Activated naive CD8-positive, alpha-beta T cell treated with anti-CD3 and anti-CD28 coated beads for 36 hours (primary cell): ENCODE measurements around the gene PCDHGA11. TPM values are rescaled to one million over a fixed set of nuclear protein-coding genes. Genes with fewer than 3 reads are reported as not detected.
"Not testable (repeated sequence)": the region's sequence is repeated elsewhere in the genome, so short reads cannot be mapped to it uniquely, and the experiment has no call there.

ENCODE experiments used
- DNase-seq: peaks from one replicate; pipeline ENCODE4 v3.0.0; 2021
- H3K27ac Mint-ChIP-seq: one replicate; pipeline ENCODE4 v1.8.0; 2022; ENCODE audit warnings: mild to moderate bottlenecking, moderate library complexity, mixed read lengths
- H3K27me3 Mint-ChIP-seq: one replicate; pipeline ENCODE4 v1.8.0; 2022; ENCODE audit warnings: mild to moderate bottlenecking, mixed read lengths
- H3K36me3 Mint-ChIP-seq: one replicate; pipeline ENCODE4 v1.8.0; 2021; ENCODE audit warnings: mild to moderate bottlenecking, mixed read lengths
- H3K4me1 Mint-ChIP-seq: one replicate; pipeline ENCODE4 v1.8.0; 2021; ENCODE audit warnings: mixed read lengths
- H3K4me3 Mint-ChIP-seq: one replicate; pipeline ENCODE4 v1.8.0; 2022; ENCODE audit warnings: mild to moderate bottlenecking, moderate library complexity, mixed read lengths
- H3K9me3 Mint-ChIP-seq: one replicate; pipeline ENCODE4 v1.8.0; 2022; ENCODE audit warnings: mixed read lengths
- total RNA-seq, 2 experiments: library from RNA; stranded (reverse); gene quantifications; one replicate each; pipeline ENCODE4 v1.2.3, GENCODE V29; 2021

The PCDHGA11 gene
- total RNA-seq, 2 experiments from 2014 or later: 0.06 TPM; not detected in 1

DNA sequence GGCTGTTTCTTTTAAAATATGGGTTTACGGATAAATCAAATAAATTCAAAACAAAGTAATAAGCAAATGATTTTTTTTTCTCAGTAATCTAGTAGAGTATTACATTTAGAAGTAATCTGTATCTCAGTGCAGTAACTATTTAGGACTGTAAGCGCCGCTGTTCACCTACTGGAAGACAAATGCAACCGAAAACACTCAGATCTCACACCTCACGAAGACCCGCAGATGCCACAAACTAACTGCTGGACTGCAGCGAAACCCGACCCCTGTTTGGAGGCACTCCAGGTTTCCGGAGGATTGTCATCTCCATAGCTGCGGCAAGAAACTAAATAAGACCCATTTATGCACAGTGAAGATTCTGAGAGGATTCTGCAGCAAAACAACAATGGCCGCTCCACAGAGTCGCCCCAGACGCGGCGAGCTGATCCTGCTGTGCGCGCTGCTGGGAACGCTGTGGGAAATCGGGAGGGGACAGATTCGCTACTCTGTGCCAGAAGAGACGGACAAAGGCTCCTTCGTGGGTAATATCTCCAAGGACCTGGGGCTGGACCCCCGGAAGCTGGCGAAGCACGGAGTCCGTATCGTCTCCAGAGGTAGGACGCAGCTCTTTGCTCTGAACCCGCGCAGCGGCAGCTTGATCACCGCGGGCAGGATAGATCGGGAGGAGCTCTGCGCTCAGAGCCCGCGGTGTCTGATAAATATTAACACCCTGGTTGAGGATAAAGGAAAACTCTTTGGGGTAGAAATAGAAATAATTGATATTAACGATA lies 28.2 kb upstream of the PCDHGA11 start, which contains the start of gene PCDHGA8:
PCDHGA8 (plus strand) TSS at position 205 of the 770 bp plus-strand sequence; CDS start at position 386, 181 bp downstream.
- Mint-ChIP-seq H3K9me3 (peaks cover 35% of the 10 kb centered on the region), H3K27ac (no peak within 1 kb of the TSS), H3K36me3 (peaks cover 24% of the 10 kb centered on the region), H3K27me3 (peaks cover 82% of the 10 kb centered on the region), H3K4me3 (no peak within 1 kb of the TSS), H3K4me1 (no peaks in the 10 kb centered on the region)
- no peak for DNase-seq

DNA sequence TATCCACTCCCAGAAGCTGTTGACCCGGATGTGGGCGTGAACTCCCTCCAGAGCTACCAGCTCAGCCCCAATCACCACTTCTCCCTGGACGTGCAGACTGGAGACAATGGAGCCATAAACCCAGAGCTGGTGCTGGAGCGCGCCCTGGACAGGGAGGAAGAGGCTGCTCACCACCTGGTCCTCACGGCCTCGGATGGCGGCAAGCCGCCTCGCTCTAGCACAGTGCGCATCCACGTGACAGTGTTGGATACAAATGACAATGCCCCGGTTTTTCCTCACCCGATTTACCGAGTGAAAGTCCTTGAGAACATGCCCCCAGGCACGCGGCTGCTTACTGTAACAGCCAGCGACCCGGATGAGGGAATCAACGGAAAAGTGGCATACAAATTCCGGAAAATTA lies 27.6 kb upstream of the PCDHGA11 start:
- no peaks in the 10 kb centered on the region for H3K4me1 Mint-ChIP-seq
- H3K36me3 Mint-ChIP-seq: peaks cover 23% of the 10 kb centered on the region
- DNase-seq: no peak
- no peak overlapping the region for H3K4me3 Mint-ChIP-seq
- no peak overlapping the region for H3K27ac Mint-ChIP-seq
- H3K27me3 Mint-ChIP-seq: peaks cover 82% of the 10 kb centered on the region
- peaks cover 33% of the 10 kb centered on the region for H3K9me3 Mint-ChIP-seq

DNA sequence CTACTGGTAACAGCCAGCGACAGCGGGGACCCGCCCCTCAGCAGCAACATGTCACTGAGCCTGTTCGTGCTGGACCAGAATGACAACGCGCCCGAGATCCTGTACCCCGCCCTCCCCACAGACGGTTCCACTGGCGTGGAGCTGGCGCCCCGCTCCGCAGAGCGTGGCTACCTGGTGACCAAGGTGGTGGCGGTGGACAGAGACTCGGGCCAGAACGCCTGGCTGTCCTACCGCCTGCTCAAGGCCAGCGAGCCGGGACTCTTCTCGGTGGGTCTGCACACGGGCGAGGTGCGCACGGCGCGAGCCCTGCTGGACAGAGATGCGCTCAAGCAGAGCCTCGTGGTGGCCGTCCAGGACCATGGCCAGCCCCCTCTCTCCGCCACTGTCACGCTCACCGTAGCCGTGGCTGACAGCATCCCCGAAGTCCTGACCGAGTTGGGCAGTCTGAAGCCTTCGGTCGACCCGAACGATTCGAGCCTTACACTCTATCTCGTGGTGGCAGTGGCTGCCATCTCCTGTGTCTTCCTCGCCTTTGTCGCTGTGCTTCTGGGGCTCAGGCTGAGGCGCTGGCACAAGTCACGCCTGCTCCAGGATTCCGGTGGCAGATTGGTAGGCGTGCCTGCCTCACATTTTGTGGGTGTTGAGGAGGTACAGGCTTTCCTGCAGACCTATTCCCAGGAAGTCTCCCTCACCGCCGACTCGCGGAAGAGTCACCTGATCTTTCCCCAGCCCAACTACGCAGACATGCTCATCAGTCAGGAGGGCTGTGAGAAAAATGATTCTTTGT lies 26.3 kb upstream of the PCDHGA11 start:
- Mint-ChIP-seq H3K27me3 (peaks cover 82% of the 10 kb centered on the region), H3K9me3 (peaks cover 33% of the 10 kb centered on the region), H3K36me3 (peaks cover 20% of the 10 kb centered on the region)
- not testable (repeated sequence) for DNase-seq, H3K27ac Mint-ChIP-seq, H3K4me1 Mint-ChIP-seq, H3K4me3 Mint-ChIP-seq

DNA sequence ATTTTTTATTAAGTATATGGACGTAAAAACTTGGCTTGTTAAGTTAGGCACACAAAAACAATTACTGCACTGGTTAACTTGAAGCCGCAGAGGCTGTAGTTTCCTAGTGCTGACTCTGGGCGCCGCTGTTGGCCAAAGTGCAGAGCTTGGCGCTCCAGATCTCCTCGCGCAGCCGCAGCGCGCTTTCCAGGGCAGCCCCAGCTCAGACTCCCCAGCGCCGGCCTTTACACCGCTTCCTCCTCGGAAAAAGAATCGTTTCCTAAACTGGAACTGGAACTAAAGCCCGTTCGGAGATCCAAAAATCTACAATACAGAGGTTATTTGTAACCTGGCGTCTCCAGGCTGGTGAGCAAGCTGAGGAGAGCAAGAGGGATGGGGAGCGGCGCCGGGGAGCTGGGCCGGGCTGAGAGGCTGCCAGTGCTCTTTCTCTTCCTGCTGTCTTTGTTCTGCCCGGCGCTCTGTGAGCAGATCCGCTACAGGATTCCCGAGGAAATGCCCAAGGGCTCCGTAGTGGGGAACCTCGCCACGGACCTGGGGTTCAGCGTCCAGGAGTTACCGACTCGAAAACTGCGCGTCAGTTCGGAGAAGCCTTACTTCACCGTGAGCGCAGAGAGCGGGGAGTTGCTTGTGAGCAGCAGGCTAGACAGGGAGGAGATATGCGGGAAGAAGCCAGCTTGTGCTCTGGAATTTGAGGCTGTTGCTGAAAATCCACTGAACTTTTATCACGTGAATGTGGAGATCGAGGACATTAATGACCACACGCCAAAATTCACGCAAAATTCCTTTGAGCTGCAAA lies 22.9 kb upstream of the PCDHGA11 start, which contains the start of gene PCDHGB5:
PCDHGB5 (plus strand) TSS at position 192 of the 796 bp plus-strand sequence; CDS start at position 373, 181 bp downstream.
- H3K4me3 Mint-ChIP-seq: peak within 1 kb of the TSS; percentile 61
- H3K27ac Mint-ChIP-seq, H3K4me1 Mint-ChIP-seq: not testable (repeated sequence)
- peaks cover 21% of the 10 kb centered on the region for H3K36me3 Mint-ChIP-seq
- H3K27me3 Mint-ChIP-seq: peaks cover 81% of the 10 kb centered on the region
- peak; percentile 53 for DNase-seq
- peaks cover 30% of the 10 kb centered on the region for H3K9me3 Mint-ChIP-seq

DNA sequence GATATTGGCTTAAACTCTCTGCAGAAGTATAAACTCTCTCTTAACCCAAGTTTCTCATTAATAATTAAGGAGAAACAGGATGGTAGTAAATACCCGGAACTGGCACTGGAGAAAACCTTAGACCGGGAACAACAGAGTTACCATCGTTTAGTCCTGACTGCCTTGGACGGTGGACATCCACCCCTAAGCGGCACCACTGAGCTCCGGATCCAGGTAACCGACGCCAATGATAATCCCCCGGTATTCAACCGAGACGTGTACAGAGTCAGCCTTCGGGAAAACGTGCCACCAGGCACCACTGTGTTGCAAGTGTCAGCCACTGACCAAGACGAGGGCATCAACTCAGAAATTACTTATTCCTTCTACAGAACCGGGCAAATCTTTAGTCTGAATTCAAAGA lies 22.2 kb upstream of the PCDHGA11 start:
- Mint-ChIP-seq H3K27ac (no peak overlapping the region), H3K4me3 (no peak overlapping the region), H3K9me3 (peaks cover 27% of the 10 kb centered on the region), H3K36me3 (peaks cover 18% of the 10 kb centered on the region), H3K27me3 (peaks cover 82% of the 10 kb centered on the region), H3K4me1 (peaks cover 1% of the 10 kb centered on the region)
- DNase-seq: no peak

DNA sequence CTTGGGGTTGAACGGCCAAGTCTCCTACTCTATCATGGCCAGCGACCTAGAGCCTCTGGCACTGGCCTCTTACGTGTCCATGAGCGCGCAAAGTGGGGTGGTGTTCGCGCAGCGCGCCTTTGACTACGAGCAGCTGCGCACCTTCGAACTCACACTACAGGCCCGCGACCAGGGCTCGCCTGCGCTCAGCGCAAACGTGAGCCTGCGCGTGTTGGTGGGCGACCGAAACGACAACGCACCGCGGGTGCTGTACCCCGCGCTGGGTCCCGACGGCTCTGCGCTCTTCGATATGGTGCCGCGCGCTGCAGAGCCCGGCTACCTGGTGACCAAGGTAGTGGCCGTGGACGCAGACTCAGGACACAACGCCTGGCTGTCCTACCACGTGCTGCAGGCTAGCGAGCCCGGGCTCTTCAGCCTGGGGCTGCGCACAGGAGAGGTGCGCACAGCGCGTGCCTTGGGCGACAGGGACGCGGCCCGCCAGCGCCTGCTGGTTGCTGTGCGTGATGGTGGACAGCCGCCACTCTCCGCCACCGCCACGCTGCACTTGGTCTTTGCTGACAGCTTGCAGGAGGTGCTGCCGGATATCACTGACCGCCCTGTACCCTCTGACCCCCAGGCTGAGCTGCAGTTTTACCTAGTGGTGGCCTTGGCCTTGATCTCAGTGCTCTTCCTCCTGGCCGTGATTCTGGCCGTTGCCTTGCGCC lies 21.1 kb upstream of the PCDHGA11 start:
- Mint-ChIP-seq H3K27me3 (peaks cover 82% of the 10 kb centered on the region), H3K36me3 (peaks cover 15% of the 10 kb centered on the region), H3K4me1 (peaks cover 1% of the 10 kb centered on the region), H3K27ac (no peak overlapping the region), H3K9me3 (peaks cover 21% of the 10 kb centered on the region), H3K4me3 (no peak overlapping the region)
- DNase-seq: no peak

DNA sequence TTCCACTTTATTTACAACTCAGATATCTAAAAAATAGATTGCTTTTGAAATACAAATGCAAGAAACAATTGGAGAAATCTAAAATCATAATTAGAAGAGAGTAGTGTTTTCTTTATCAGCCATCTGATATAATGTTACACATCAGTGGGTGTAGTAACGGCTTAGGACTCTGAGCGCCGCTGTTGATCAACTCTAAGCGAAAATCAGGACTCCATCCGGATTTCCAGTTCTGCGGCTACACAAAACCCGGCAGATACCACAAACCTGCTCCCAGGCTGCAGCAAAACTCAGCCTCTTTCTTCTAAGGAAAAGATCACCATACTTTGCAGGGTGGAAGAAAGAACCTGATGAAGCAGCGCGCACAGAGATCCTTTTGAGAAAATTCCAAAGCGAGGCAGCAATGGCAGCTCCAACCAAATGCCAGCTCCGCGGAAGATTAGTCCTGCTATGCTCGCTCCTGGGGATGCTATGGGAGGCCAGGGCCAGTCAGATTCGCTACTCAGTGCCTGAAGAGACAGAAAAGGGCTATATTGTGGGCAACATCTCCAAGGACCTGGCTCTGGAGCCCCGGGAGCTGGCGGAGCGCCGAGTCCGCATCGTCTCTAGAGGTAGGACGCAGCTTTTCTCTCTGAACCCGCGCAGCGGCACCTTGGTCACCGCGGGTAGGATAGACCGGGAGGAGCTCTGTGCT lies 18.2 kb upstream of the PCDHGA11 start, which contains the start of gene PCDHGA9:
PCDHGA9 (plus strand) TSS at position 226 of the 691 bp plus-strand sequence; CDS start at position 401, 175 bp downstream.
- Mint-ChIP-seq H3K4me1 (peaks cover 1% of the 10 kb centered on the region), H3K36me3 (peaks cover 15% of the 10 kb centered on the region), H3K4me3 (peak within 1 kb of the TSS; percentile 52), H3K9me3 (peaks cover 25% of the 10 kb centered on the region), H3K27ac (peak within 1 kb of the TSS; percentile 34), H3K27me3 (peaks cover 82% of the 10 kb centered on the region)
- DNase-seq: no peak

DNA sequence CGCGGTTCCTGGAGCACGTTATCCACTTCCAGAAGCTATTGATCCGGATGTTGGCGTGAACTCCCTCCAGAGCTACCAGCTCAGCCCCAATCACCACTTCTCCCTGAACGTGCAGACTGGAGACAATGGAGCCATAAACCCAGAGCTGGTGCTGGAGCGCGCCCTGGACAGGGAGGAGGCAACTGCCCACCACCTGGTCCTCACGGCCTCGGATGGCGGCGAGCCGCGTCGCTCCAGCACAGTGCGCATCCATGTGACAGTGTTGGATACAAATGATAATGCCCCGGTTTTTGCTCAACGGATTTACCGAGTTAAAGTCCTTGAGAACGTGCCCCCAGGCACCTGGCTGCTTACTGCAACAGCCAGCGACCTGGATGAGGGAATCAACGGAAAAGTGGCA lies 17.5 kb upstream of the PCDHGA11 start:
- peaks cover 27% of the 10 kb centered on the region for H3K9me3 Mint-ChIP-seq
- no peak for DNase-seq
- peaks cover 1% of the 10 kb centered on the region for H3K4me1 Mint-ChIP-seq
- H3K36me3 Mint-ChIP-seq: peaks cover 17% of the 10 kb centered on the region
- no peak overlapping the region for H3K4me3 Mint-ChIP-seq
- no peak overlapping the region for H3K27ac Mint-ChIP-seq
- peaks cover 85% of the 10 kb centered on the region for H3K27me3 Mint-ChIP-seq

DNA sequence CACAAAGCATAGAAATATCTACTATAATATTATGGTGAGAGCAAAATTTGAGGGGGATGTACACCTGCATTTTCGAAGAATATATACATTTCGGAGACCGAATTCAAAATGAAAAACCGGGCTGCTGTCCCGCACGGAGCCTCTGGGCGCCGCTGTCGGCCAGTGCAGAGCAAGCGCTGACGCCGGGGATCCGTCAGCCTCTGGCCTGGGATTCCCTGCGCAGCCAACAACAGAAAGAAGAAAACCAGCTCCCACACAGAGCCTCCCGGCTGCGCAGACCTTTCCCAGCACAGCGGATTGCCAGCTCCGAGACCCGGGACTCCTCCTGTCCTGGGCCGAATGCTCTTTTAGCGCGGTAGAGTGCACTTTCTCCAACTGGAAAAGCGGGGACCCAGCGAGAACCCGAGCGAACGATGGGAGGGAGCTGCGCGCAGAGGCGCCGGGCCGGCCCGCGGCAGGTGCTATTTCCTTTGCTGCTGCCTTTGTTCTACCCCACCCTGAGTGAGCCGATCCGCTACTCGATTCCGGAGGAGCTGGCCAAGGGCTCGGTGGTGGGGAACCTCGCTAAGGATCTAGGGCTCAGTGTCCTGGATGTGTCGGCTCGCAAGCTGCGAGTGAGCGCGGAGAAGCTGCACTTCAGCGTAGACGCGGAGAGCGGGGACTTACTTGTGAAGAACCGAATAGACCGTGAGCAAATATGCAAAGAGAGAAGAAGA lies 12.9 kb upstream of the PCDHGA11 start, which contains the start of gene PCDHGB6:
PCDHGB6 (plus strand) TSS at position 232 of the 716 bp plus-strand sequence; CDS start at position 414, 182 bp downstream.
- peak; percentile 49 for DNase-seq
- H3K36me3 Mint-ChIP-seq: peaks cover 15% of the 10 kb centered on the region
- H3K9me3 Mint-ChIP-seq: peaks cover 23% of the 10 kb centered on the region
- peak within 1 kb of the TSS; percentile 45 for H3K4me3 Mint-ChIP-seq
- H3K4me1 Mint-ChIP-seq, H3K27ac Mint-ChIP-seq: not testable (repeated sequence)
- H3K27me3 Mint-ChIP-seq: peaks cover 85% of the 10 kb centered on the region

DNA sequence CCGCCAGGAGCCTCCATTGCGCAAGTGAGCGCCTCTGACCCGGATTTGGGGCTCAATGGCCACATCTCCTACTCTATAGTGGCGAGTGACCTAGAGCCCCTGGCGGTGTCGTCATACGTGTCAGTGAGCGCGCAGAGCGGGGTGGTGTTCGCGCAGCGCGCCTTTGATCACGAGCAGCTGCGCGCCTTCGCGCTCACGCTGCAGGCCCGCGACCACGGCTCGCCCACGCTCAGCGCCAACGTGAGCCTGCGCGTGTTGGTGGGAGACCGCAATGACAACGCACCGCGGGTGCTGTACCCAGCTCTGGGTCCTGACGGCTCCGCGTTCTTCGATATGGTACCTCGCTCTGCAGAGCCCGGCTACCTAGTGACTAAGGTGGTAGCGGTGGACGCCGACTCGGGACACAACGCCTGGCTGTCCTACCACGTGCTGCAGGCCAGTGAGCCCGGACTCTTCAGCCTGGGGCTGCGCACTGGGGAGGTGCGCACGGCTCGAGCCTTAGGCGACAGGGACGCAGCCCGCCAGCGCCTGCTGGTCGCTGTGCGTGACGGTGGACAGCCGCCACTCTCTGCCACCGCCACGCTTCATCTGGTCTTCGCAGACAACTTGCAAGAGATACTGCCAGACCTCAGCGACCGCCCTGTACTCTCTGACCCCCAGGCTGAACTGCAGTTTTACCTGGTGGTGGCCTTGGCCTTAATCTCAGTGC lies 11.1 kb upstream of the PCDHGA11 start:
- Mint-ChIP-seq H3K4me1 (peaks cover 4% of the 10 kb centered on the region), H3K9me3 (peaks cover 31% of the 10 kb centered on the region), H3K36me3 (peaks cover 20% of the 10 kb centered on the region), H3K27me3 (peaks cover 87% of the 10 kb centered on the region), H3K4me3 (no peak overlapping the region), H3K27ac (no peak overlapping the region)
- no peak for DNase-seq

DNA sequence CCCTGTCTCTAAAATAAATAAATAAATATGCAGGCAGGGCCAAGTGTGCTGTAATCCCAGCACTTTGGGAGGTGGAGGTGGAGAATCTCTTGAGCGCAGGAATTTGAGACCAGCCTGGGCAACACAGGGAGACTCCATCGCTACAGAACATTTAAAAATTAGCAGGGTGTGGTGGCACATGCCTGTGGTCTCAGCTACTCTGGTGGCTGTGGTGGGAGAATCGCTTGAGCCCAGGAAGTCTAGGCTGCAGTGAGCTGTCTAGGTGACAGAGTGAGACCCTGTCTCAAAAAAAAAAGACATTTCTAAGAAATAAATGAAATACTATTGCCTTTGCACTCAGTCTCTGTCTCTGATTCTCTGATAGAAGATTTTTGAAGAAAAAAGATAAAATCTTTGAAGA lies 9.3 kb upstream of the PCDHGA11 start:
- Mint-ChIP-seq H3K36me3 (peaks cover 20% of the 10 kb centered on the region), H3K27ac (no peak overlapping the region), H3K4me1 (peaks cover 4% of the 10 kb centered on the region), H3K9me3 (peaks cover 28% of the 10 kb centered on the region), H3K27me3 (peaks cover 86% of the 10 kb centered on the region), H3K4me3 (no peak overlapping the region)
- no peak for DNase-seq

DNA sequence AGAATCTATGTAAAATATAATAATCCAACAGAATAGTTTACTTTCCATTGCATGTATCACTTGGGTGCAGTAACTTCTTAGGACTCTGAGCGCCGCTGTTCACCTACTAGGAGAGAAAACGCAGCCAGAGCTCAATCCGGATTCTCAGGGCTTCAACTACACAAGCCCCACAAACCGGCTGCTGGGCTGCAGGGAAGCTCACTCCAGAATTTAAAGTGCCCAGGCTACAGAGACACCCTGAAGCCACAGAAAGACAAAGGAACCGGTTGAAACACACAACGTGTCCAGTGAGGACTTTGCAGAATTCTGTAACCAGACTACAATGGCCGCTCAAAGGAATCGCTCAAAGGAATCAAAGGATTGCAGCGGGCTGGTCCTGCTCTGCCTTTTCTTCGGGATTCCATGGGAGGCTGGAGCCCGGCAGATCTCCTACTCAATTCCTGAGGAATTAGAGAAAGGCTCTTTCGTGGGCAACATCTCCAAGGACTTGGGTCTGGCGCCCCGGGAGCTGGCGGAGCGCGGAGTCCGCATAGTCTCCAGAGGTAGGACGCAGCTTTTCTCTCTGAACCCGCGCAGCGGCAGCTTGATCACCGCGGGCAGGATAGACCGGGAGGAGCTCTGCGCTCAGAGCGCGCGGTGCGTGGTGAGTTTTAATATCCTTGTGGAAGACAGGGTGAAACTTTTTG lies 7.9 kb upstream of the PCDHGA11 start, which contains the start of gene PCDHGA10:
PCDHGA10 (plus strand) TSS at position 134 of the 686 bp plus-strand sequence; CDS start at position 323, 189 bp downstream.
- peaks cover 85% of the 10 kb centered on the region for H3K27me3 Mint-ChIP-seq
- peak within 1 kb of the TSS; percentile 77 for H3K4me3 Mint-ChIP-seq
- H3K9me3 Mint-ChIP-seq: peaks cover 29% of the 10 kb centered on the region
- no peak within 1 kb of the TSS for H3K27ac Mint-ChIP-seq
- peaks cover 6% of the 10 kb centered on the region for H3K4me1 Mint-ChIP-seq
- peaks cover 23% of the 10 kb centered on the region for H3K36me3 Mint-ChIP-seq
- peak; percentile 55 for DNase-seq
